WTC11 (cell line): ENCODE measurements around the gene TMEM141.

Source experiments
- NR1H2 ChIP-seq: sonication (generic); formaldehyde crosslinking; IDR thresholded peaks from 2 replicates; pipeline ENCODE4 v1.9.0; 2021; ENCODE audit warnings: mild to moderate bottlenecking, moderate library complexity, missing genetic modification reagents
- ZNF263 ChIP-seq: sonication (generic); formaldehyde crosslinking; IDR thresholded peaks from 2 replicates; pipeline ENCODE4 v1.8.1; 2022; ENCODE audit warnings: low read depth, mild to moderate bottlenecking, moderate library complexity, missing genetic modification reagents
- TF ChIP-seq, protein P1 (sequence below): fragments of 200-600 bp; IDR thresholded peaks from 2 replicates; pipeline ENCODE4 v1.8.0; 2022; ENCODE audit warnings: antibody characterized with exemption
- TF ChIP-seq, protein P2 (sequence below): sonication (generic); formaldehyde crosslinking; IDR thresholded peaks from 2 replicates; pipeline ENCODE4 v1.8.1; 2022; ENCODE audit warnings: low read depth, missing genetic modification reagents, borderline replicate concordance
- TF ChIP-seq, protein P3 (sequence below): sonication (generic); formaldehyde crosslinking; IDR thresholded peaks from 2 replicates; pipeline ENCODE4 v1.8.0; 2022; ENCODE audit warnings: mild to moderate bottlenecking, missing genetic modification reagents
- TF ChIP-seq, protein P4 (sequence below): sonication (generic); formaldehyde crosslinking; IDR thresholded peaks from 2 replicates; pipeline ENCODE4 v1.8.0; 2022; ENCODE audit warnings: mild to moderate bottlenecking, missing genetic modification reagents
- TF ChIP-seq, protein P5 (sequence below): sonication (generic); formaldehyde crosslinking; IDR thresholded peaks from 2 replicates; pipeline ENCODE4 v1.8.1; 2022; ENCODE audit warnings: low read depth, mild to moderate bottlenecking, moderate library complexity, missing genetic modification reagents, borderline replicate concordance

DNA sequence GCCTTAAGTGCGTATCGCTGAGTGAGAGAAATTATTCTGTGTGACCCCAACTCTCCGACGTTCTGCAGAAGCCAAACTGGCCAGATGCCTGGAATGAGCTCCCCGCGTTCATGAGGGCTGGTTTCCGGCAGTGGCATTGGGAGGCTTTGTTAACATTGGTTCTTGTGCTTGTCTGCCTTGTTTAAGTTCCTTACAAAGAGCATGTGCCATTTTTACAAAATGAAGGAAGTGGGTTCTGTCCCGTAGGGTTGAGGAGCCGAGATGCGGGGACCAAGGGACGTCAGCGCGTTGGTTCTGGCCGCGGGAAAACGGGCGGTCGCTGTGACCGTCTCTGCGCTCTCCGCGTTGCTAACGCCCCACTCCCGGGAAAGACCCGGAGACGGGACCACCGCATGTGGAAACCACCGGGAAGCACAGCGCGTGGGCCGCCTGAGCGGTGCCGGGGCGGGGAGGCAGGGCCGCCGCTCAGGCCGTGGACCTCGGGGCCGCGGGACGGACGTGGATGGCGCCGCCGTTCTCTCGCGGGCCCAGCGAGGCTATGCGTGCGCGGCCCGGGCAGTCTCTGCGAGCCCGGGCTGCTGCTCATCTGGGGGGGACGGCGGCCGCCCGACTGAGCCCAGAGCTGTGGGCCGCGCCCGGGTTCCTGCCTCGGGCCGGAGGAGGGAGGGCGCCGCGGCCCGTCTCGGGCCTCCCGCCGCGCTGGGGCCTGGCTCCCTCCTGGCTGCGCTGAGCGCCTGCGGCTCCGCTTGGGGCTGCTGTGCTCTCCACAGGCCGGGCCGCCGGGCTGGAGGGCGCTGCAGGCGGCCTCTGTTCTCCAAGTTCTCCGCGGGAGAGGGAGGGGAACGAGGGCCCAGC is 30.1 kb downstream of the TMEM141 start:
- TF ChIP-seq NR1H2 = no peak
- TF ChIP-seq, protein P1, sequence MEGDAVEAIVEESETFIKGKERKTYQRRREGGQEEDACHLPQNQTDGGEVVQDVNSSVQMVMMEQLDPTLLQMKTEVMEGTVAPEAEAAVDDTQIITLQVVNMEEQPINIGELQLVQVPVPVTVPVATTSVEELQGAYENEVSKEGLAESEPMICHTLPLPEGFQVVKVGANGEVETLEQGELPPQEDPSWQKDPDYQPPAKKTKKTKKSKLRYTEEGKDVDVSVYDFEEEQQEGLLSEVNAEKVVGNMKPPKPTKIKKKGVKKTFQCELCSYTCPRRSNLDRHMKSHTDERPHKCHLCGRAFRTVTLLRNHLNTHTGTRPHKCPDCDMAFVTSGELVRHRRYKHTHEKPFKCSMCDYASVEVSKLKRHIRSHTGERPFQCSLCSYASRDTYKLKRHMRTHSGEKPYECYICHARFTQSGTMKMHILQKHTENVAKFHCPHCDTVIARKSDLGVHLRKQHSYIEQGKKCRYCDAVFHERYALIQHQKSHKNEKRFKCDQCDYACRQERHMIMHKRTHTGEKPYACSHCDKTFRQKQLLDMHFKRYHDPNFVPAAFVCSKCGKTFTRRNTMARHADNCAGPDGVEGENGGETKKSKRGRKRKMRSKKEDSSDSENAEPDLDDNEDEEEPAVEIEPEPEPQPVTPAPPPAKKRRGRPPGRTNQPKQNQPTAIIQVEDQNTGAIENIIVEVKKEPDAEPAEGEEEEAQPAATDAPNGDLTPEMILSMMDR = no peak
- TF ChIP-seq, protein P2, sequence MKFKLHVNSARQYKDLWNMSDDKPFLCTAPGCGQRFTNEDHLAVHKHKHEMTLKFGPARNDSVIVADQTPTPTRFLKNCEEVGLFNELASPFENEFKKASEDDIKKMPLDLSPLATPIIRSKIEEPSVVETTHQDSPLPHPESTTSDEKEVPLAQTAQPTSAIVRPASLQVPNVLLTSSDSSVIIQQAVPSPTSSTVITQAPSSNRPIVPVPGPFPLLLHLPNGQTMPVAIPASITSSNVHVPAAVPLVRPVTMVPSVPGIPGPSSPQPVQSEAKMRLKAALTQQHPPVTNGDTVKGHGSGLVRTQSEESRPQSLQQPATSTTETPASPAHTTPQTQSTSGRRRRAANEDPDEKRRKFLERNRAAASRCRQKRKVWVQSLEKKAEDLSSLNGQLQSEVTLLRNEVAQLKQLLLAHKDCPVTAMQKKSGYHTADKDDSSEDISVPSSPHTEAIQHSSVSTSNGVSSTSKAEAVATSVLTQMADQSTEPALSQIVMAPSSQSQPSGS (CRISPR knock-in tag) = no peak
- TF ChIP-seq, protein P3, sequence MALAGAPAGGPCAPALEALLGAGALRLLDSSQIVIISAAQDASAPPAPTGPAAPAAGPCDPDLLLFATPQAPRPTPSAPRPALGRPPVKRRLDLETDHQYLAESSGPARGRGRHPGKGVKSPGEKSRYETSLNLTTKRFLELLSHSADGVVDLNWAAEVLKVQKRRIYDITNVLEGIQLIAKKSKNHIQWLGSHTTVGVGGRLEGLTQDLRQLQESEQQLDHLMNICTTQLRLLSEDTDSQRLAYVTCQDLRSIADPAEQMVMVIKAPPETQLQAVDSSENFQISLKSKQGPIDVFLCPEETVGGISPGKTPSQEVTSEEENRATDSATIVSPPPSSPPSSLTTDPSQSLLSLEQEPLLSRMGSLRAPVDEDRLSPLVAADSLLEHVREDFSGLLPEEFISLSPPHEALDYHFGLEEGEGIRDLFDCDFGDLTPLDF (CRISPR knock-in tag) = no peak
- TF ChIP-seq, protein P4, sequence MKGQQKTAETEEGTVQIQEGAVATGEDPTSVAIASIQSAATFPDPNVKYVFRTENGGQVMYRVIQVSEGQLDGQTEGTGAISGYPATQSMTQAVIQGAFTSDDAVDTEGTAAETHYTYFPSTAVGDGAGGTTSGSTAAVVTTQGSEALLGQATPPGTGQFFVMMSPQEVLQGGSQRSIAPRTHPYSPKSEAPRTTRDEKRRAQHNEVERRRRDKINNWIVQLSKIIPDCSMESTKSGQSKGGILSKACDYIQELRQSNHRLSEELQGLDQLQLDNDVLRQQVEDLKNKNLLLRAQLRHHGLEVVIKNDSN (CRISPR knock-in tag) = no peak
- TF ChIP-seq, protein P5, sequence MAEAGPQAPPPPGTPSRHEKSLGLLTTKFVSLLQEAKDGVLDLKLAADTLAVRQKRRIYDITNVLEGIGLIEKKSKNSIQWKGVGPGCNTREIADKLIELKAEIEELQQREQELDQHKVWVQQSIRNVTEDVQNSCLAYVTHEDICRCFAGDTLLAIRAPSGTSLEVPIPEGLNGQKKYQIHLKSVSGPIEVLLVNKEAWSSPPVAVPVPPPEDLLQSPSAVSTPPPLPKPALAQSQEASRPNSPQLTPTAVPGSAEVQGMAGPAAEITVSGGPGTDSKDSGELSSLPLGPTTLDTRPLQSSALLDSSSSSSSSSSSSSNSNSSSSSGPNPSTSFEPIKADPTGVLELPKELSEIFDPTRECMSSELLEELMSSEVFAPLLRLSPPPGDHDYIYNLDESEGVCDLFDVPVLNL = no peak
- no peak for TF ChIP-seq ZNF263 (CRISPR knock-in tag)
